WTC11 (cell line): ENCODE data around the gene CCR5. TPM values are rescaled to one million over a fixed set of nuclear protein-coding genes. Genes with fewer than 3 reads are reported as not detected.
"Not testable (repeated sequence)": the region's sequence is repeated elsewhere in the genome, so short reads cannot be mapped to it uniquely, and the experiment has no call there.

Experiments
- ATAC-seq: fragments of 200-7000 bp; cut with Tn5 transposase; 2 replicates; pipeline ENCODE4 v1.10.0; 2021; ENCODE audit warnings: mild to moderate bottlenecking, moderate library complexity
- CTCF ChIA-PET: fragments of 300-600 bp; sonication (Branson Sonifier 250); formaldehyde crosslinking; loops from one replicate; lab custom pipeline; 2021; ENCODE audit warnings: antibody characterized with exemption; lab: Charles Lee
- POLR2A ChIA-PET: fragments of 350-600 bp; sonication (Branson Sonifier 250); formaldehyde crosslinking; loops from one replicate; lab custom pipeline; 2021; ENCODE audit warnings: antibody characterized with exemption; lab: Charles Lee
- DNase-seq: peaks from one replicate; pipeline ENCODE4 v3.0.0; 2021; ENCODE audit warnings: low spot score
- H3K27ac Mint-ChIP-seq: 2 replicates; pipeline ENCODE4 v1.8.0; 2021; ENCODE audit warnings: mixed read lengths
- H3K27me3 Mint-ChIP-seq: 2 replicates; pipeline ENCODE4 v1.8.0; 2021; ENCODE audit warnings: low read depth, mild to moderate bottlenecking, moderate library complexity, mixed read lengths
- H3K36me3 Mint-ChIP-seq: 2 replicates; pipeline ENCODE4 v1.8.0; 2021; ENCODE audit warnings: mixed read lengths
- H3K4me1 Mint-ChIP-seq: 2 replicates; pipeline ENCODE4 v1.8.0; 2022; ENCODE audit warnings: mixed read lengths
- H3K4me3 Mint-ChIP-seq: 2 replicates; pipeline ENCODE4 v1.8.0; 2021; ENCODE audit warnings: mild to moderate bottlenecking, moderate library complexity, mixed read lengths
- H3K9me3 Mint-ChIP-seq: 2 replicates; pipeline ENCODE4 v1.8.0; 2021; ENCODE audit warnings: mixed read lengths
- ATF3 ChIP-seq: sonication (generic); formaldehyde crosslinking; conservative IDR thresholded peaks from 2 replicates; pipeline ENCODE4 v1.8.1; 2022; ENCODE audit warnings: mild to moderate bottlenecking, missing genetic modification reagents
- CREM ChIP-seq: sonication (generic); formaldehyde crosslinking; IDR thresholded peaks from 2 replicates; pipeline ENCODE4 v1.8.1; 2022; ENCODE audit warnings: mild to moderate bottlenecking, missing genetic modification reagents, moderate library complexity
- ETV6 ChIP-seq: sonication (generic); formaldehyde crosslinking; IDR thresholded peaks from 2 replicates; pipeline ENCODE4 v1.8.1; 2022; ENCODE audit warnings: mild to moderate bottlenecking, missing genetic modification reagents
- GABPB1 ChIP-seq: sonication (generic); formaldehyde crosslinking; IDR thresholded peaks from 2 replicates; pipeline ENCODE4 v1.8.1; 2023; ENCODE audit warnings: mild to moderate bottlenecking, missing genetic modification reagents
- GTF2I ChIP-seq: fragments of 250-450 bp; sonication (Bioruptor Pico); conservative IDR thresholded peaks from 2 replicates; pipeline ENCODE4 v1.4.0; 2021; ENCODE audit warnings: mild to moderate bottlenecking
- HMGA2 ChIP-seq: fragments of 250-450 bp; sonication (Bioruptor Pico); IDR thresholded peaks from 2 replicates; pipeline ENCODE4 v1.4.0; 2021; ENCODE audit warnings: mild to moderate bottlenecking, moderate library complexity
- HMGXB4 ChIP-seq: sonication (generic); formaldehyde crosslinking; IDR thresholded peaks from 2 replicates; pipeline ENCODE4 v1.8.1; 2023; ENCODE audit warnings: mild to moderate bottlenecking, moderate library complexity, missing genetic modification reagents
- MAX ChIP-seq: sonication (generic); formaldehyde crosslinking; IDR thresholded peaks from 2 replicates; pipeline ENCODE4 v1.8.0; 2022; ENCODE audit warnings: mild to moderate bottlenecking, missing genetic modification reagents
- MXD4 ChIP-seq: fragments of 250-450 bp; sonication (Bioruptor Pico); IDR thresholded peaks from 2 replicates; pipeline ENCODE4 v1.8.0; 2021; ENCODE audit warnings: mild to moderate bottlenecking, moderate library complexity, borderline replicate concordance
- PRRX2 ChIP-seq: fragments of 250-450 bp; sonication (Bioruptor Pico); IDR thresholded peaks from 2 replicates; pipeline ENCODE4 v1.8.0; 2021; ENCODE audit warnings: mild to moderate bottlenecking
- RELA ChIP-seq: sonication (generic); formaldehyde crosslinking; IDR thresholded peaks from 2 replicates; pipeline ENCODE4 v1.8.1; 2022; ENCODE audit warnings: missing genetic modification reagents, mild to moderate bottlenecking, borderline replicate concordance
- RORB ChIP-seq: fragments of 250-450 bp; sonication (Bioruptor Pico); IDR thresholded peaks from 2 replicates; pipeline ENCODE4 v1.9.0; 2021; ENCODE audit warnings: mild to moderate bottlenecking
- SMAD3 ChIP-seq: sonication (generic); formaldehyde crosslinking; IDR thresholded peaks from 2 replicates; pipeline ENCODE4 v1.8.0; 2022; ENCODE audit warnings: missing genetic modification reagents, mild to moderate bottlenecking, borderline replicate concordance
- STAT6 ChIP-seq: sonication (generic); formaldehyde crosslinking; conservative IDR thresholded peaks from 2 replicates; pipeline ENCODE4 v1.8.1; 2023; ENCODE audit warnings: mild to moderate bottlenecking, low read depth, missing genetic modification reagents, moderate library complexity
- USF2 ChIP-seq: sonication (generic); formaldehyde crosslinking; IDR thresholded peaks from 2 replicates; pipeline ENCODE4 v1.8.1; 2023; ENCODE audit warnings: mild to moderate bottlenecking, missing genetic modification reagents, moderate library complexity
- ZBTB43 ChIP-seq: sonication (generic); formaldehyde crosslinking; IDR thresholded peaks from 2 replicates; pipeline ENCODE4 v1.8.1; 2023; ENCODE audit warnings: mild to moderate bottlenecking, missing genetic modification reagents
- ZNF121 ChIP-seq: sonication (generic); formaldehyde crosslinking; IDR thresholded peaks from 2 replicates; pipeline ENCODE4 v1.8.0; 2023; ENCODE audit warnings: missing genetic modification reagents
- ZNF138 ChIP-seq: sonication (generic); formaldehyde crosslinking; conservative IDR thresholded peaks from 2 replicates; pipeline ENCODE4 v1.8.1; 2022; ENCODE audit warnings: mild to moderate bottlenecking, moderate library complexity, missing genetic modification reagents
- ZNF219 ChIP-seq: sonication (generic); formaldehyde crosslinking; IDR thresholded peaks from 2 replicates; pipeline ENCODE4 v1.8.0; 2023; ENCODE audit warnings: missing genetic modification reagents, mild to moderate bottlenecking, borderline replicate concordance
- ZNF232 ChIP-seq: sonication (generic); formaldehyde crosslinking; IDR thresholded peaks from 2 replicates; pipeline ENCODE4 v1.8.0; 2022; ENCODE audit warnings: mild to moderate bottlenecking, missing genetic modification reagents
- ZNF416 ChIP-seq: fragments of 250-450 bp; sonication (Bioruptor Pico); IDR thresholded peaks from 2 replicates; pipeline ENCODE4 v1.9.0; 2021; ENCODE audit warnings: mild to moderate bottlenecking, inconsistent platforms
- ZNF423 ChIP-seq: fragments of 250-450 bp; sonication (Bioruptor Pico); IDR thresholded peaks from 2 replicates; pipeline ENCODE4 v2.1.2; 2022; ENCODE audit warnings: mild to moderate bottlenecking, moderate library complexity
- total RNA-seq: library from RNA; stranded (reverse); gene quantifications from 3 replicates; pipeline ENCODE4 v1.2.3, GENCODE V29; 2021

Gene CCR5
- total RNA-seq, 1 experiment from 2014 or later: not detected

- no peak for ATAC-seq
- Mint-ChIP-seq H3K27ac (no peak overlapping the region), H3K27me3 (peaks cover 19% of the 10 kb centered on the region), H3K9me3 (peaks cover 8% of the 10 kb centered on the region), H3K4me1 (no peaks in the 10 kb centered on the region), H3K36me3 (no peaks in the 10 kb centered on the region), H3K4me3 (no peak overlapping the region)
- no peak for DNase-seq
- no peak for TF ChIP-seq GABPB1 (CRISPR knock-in tag)
- no peak for TF ChIP-seq ATF3 (CRISPR knock-in tag)
- no peak for TF ChIP-seq ZNF138 (CRISPR knock-in tag)
- TF ChIP-seq ZNF423 (CRISPR knock-in tag): no peak
- TF ChIP-seq SMAD3 (CRISPR knock-in tag): no peak
- TF ChIP-seq RELA (CRISPR knock-in tag): no peak
- no peak for TF ChIP-seq RORB (CRISPR knock-in tag)
- TF ChIP-seq ZNF416: no peak
- TF ChIP-seq ETV6 (CRISPR knock-in tag): no peak
- no peak for TF ChIP-seq CREM (CRISPR knock-in tag)
- no peak for TF ChIP-seq MAX (CRISPR knock-in tag)
- no peak for TF ChIP-seq HMGXB4 (CRISPR knock-in tag)
- POLR2A ChIA-PET: no interaction called here
- CTCF ChIA-PET: no interaction called here
Observed at GRCh38 chr3:46325645-46326300, 45.0 kb upstream of the CCR5 start.

GRCh38 chr3:46330676-46331075 is 40.1 kb upstream of the CCR5 start:
- H3K27ac Mint-ChIP-seq, POLR2A ChIA-PET, CTCF ChIA-PET, H3K4me1 Mint-ChIP-seq, DNase-seq, ATAC-seq, H3K4me3 Mint-ChIP-seq, H3K36me3 Mint-ChIP-seq: not testable (repeated sequence)
- Mint-ChIP-seq H3K9me3 (peaks cover 33% of the 10 kb centered on the region), H3K27me3 (peaks cover 13% of the 10 kb centered on the region)

GRCh38 chr3:46334741-46335478 is 35.8 kb upstream of the CCR5 start:
- TF ChIP-seq ZNF219 (no peak), ZNF423 (CRISPR knock-in tag) (no peak), USF2 (CRISPR knock-in tag) (no peak)
- ChIA-PET CTCF (no interaction called here), POLR2A (no interaction called here)
- no peak for ATAC-seq
- no peaks in the 10 kb centered on the region for H3K4me1 Mint-ChIP-seq
- peaks cover 23% of the 10 kb centered on the region for H3K27me3 Mint-ChIP-seq
- no peak for DNase-seq
- H3K9me3 Mint-ChIP-seq: peaks cover 73% of the 10 kb centered on the region
- H3K4me3 Mint-ChIP-seq: no peak overlapping the region
- no peak overlapping the region for H3K27ac Mint-ChIP-seq
- peaks cover 20% of the 10 kb centered on the region for H3K36me3 Mint-ChIP-seq

GRCh38 chr3:46335541-46335940 is 35.2 kb upstream of the CCR5 start:
- Mint-ChIP-seq H3K36me3 (peaks cover 24% of the 10 kb centered on the region), H3K4me1 (no peaks in the 10 kb centered on the region), H3K27me3 (peaks cover 24% of the 10 kb centered on the region), H3K4me3 (no peak overlapping the region), H3K9me3 (peaks cover 78% of the 10 kb centered on the region), H3K27ac (no peak overlapping the region)
- CTCF ChIA-PET: no interaction called here
- ATAC-seq: no peak
- POLR2A ChIA-PET: no interaction called here
- no peak for DNase-seq
- TF ChIP-seq ZNF232 (CRISPR knock-in tag) (no peak), MXD4 (CRISPR knock-in tag) (no peak), ZNF121 (CRISPR knock-in tag) (no peak), STAT6 (no peak), PRRX2 (CRISPR knock-in tag) (no peak), ZBTB43 (CRISPR knock-in tag) (no peak), HMGA2 (CRISPR knock-in tag) (no peak), GTF2I (CRISPR knock-in tag) (no peak)
